ENCODE measurements around the gene ARHGAP24. TPM values are rescaled to one million over a fixed set of nuclear protein-coding genes. Genes with fewer than 3 reads are reported as not detected.

Gene ARHGAP24
- total RNA-seq, 2 experiments from 2014 or later: 0.30 to 0.53 TPM

DNA sequence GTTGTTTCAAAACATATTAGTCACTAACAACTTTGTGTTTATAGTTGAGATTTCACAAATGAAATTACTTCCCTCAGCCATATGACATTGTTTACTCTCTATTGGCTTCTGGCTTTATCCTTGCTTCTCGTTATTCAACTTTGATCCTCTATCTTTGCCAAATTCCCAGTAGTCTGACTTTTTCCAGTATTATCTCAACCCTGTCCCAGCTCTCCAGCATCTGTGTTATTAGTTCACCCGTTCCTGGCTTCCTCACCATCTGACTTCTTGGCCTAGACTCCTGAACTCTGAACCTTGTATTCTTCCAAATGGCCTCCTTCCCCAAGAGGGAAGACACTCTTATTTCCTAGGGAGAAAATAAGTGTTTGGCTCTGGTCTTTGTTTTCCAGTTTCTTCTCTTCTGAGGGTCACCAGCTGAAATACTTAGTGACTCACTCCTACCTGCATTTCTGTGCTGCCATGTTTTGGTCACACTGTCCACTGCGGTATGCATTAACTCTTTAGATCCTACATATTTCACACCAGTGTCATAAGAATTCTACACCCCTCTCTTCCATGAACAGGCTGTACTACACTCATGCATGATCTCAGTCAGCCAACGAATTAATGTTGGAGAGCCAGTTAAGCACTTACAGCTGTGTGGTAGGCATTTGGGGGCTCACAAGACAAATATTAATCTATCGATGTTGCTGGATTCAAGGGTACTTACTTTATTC, 17.0 kb upstream of the ARHGAP24 start:
- POLR2A ChIA-PET: no interaction called here

DNA sequence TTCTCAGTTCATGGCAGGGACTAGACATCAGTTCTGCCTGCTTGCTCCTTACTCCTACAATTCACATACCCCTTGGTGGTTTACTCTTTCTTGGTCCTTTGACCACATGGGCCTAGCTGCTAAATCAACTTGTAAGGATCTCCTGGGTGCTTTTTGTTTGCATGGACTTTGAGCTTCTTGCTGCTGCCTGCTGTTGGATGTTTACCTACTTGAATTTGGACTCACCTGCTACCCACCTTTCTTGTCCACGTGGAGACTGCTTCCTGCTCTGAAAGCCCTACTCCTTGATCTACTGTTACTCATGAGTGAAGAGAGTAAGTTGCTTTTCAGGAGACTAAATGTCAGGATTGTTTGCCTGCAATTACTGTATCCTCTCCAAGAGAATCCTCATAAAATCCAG, 15.2 kb upstream of the ARHGAP24 start:
- Mint-ChIP-seq H3K36me3 (ENCODE audit: low read depth) (no peaks in the 10 kb centered on the region), H3K27me3 (no peaks in the 10 kb centered on the region), H3K4me3 (no peak overlapping the region), H3K9me3 (no peaks in the 10 kb centered on the region), H3K27ac (no peak overlapping the region), H3K4me1 (ENCODE audit: low read depth) (no peaks in the 10 kb centered on the region)
- Histone ChIP-seq H3K36me3 (ENCODE audit: insufficient read depth, low read length) (no peaks in the 10 kb centered on the region), H3K4me1 (ENCODE audit: insufficient read depth, low read length) (no peaks in the 10 kb centered on the region), H3K4me3 (ENCODE audit: low read length) (no peak overlapping the region), H3K27me3 (ENCODE audit: control insufficient read depth in 1 of 2, insufficient read depth in 2 of 2, low read length in 2 of 2) (no peaks in the 10 kb centered on the region), H3K9me3 (ENCODE audit: control insufficient read depth in 1 of 2, insufficient read depth in 1 of 2, low read length in 2 of 2) (no peaks in the 10 kb centered on the region), H3K27ac (ENCODE audit: low read depth in 1 of 2, low read length in 2 of 2) (no peak overlapping the region)
- DNase-seq: no peak
- intact Hi-C loops (cut with DNase I, micrococcal nuclease): no loop called here
- TF ChIP-seq, protein P1, sequence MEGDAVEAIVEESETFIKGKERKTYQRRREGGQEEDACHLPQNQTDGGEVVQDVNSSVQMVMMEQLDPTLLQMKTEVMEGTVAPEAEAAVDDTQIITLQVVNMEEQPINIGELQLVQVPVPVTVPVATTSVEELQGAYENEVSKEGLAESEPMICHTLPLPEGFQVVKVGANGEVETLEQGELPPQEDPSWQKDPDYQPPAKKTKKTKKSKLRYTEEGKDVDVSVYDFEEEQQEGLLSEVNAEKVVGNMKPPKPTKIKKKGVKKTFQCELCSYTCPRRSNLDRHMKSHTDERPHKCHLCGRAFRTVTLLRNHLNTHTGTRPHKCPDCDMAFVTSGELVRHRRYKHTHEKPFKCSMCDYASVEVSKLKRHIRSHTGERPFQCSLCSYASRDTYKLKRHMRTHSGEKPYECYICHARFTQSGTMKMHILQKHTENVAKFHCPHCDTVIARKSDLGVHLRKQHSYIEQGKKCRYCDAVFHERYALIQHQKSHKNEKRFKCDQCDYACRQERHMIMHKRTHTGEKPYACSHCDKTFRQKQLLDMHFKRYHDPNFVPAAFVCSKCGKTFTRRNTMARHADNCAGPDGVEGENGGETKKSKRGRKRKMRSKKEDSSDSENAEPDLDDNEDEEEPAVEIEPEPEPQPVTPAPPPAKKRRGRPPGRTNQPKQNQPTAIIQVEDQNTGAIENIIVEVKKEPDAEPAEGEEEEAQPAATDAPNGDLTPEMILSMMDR (IDR thresholded peaks at IDR 0.05): no peak
- CTCF ChIA-PET: no interaction called here
- POLR2A ChIA-PET: no interaction called here
- ATAC-seq (ENCODE audit: poor library complexity): no peak

More for the DNA sequence above, 17.0 kb upstream of the ARHGAP24 start:
- Histone ChIP-seq H3K4me3 (ENCODE audit: low read length) (no peak overlapping the region), H3K9me3 (ENCODE audit: control insufficient read depth in 1 of 2, insufficient read depth in 1 of 2, low read length in 2 of 2) (no peaks in the 10 kb centered on the region), H3K27ac (ENCODE audit: low read depth in 1 of 2, low read length in 2 of 2) (no peak overlapping the region), H3K27me3 (ENCODE audit: control insufficient read depth in 1 of 2, insufficient read depth in 2 of 2, low read length in 2 of 2) (no peaks in the 10 kb centered on the region), H3K36me3 (ENCODE audit: insufficient read depth, low read length) (no peaks in the 10 kb centered on the region), H3K4me1 (ENCODE audit: insufficient read depth, low read length) (no peaks in the 10 kb centered on the region)
- DNase-seq (no peak), ATAC-seq (ENCODE audit: poor library complexity) (no peak)
- Mint-ChIP-seq H3K27ac (no peak overlapping the region), H3K4me1 (ENCODE audit: low read depth) (no peaks in the 10 kb centered on the region), H3K36me3 (ENCODE audit: low read depth) (no peaks in the 10 kb centered on the region), H3K9me3 (no peaks in the 10 kb centered on the region), H3K4me3 (no peak overlapping the region), H3K27me3 (no peaks in the 10 kb centered on the region)
- intact Hi-C loops (cut with DNase I, micrococcal nuclease): no loop called here
- TF ChIP-seq, protein P1 (IDR thresholded peaks at IDR 0.05): no peak
- CTCF ChIA-PET: no interaction called here

GRCh38 chr4:85474356-85474755, 594 bp upstream of the ARHGAP24 start:
- Histone ChIP-seq H3K36me3 (ENCODE audit: insufficient read depth, low read length) (no peaks in the 10 kb centered on the region), H3K9me3 (ENCODE audit: control insufficient read depth in 1 of 2, insufficient read depth in 1 of 2, low read length in 2 of 2) (peaks cover 0 to 13% of the 10 kb centered on the region in 2 experiments), H3K4me3 (ENCODE audit: low read length) (no peak overlapping the region), H3K27ac (ENCODE audit: low read depth in 1 of 2, low read length in 2 of 2) (no peak overlapping the region), H3K4me1 (ENCODE audit: insufficient read depth, low read length) (no peaks in the 10 kb centered on the region), H3K27me3 (ENCODE audit: control insufficient read depth in 1 of 2, insufficient read depth in 2 of 2, low read length in 2 of 2) (peaks cover 3 to 6% of the 10 kb centered on the region in 2 experiments)
- intact Hi-C loops (cut with DNase I, micrococcal nuclease): no loop called here
- peaks cover 27% of the 10 kb centered on the region for H3K27me3 Mint-ChIP-seq
- TF ChIP-seq, protein P1 (IDR thresholded peaks at IDR 0.05): no peak
- no peaks in the 10 kb centered on the region for H3K36me3 Mint-ChIP-seq (ENCODE audit: low read depth)
- no peak overlapping the region for H3K27ac Mint-ChIP-seq
- H3K4me3 Mint-ChIP-seq: no peak overlapping the region
- ChIA-PET POLR2A (no interaction called here), CTCF (no interaction called here)
- H3K4me1 Mint-ChIP-seq (ENCODE audit: low read depth): no peaks in the 10 kb centered on the region
- H3K9me3 Mint-ChIP-seq: no peaks in the 10 kb centered on the region
- DNase-seq: no peak
- no peak for ATAC-seq (ENCODE audit: poor library complexity)

Measured in CD4-positive, alpha-beta T cell (primary cell).